SK-N-SH (cell line): ENCODE results near the gene COMMD8. TPM values are rescaled to one million over a fixed set of nuclear protein-coding genes. Genes with fewer than 3 reads are reported as not detected.

Source experiments
- CTCF ChIA-PET: fragments of 300-600, 350-600 bp; formaldehyde crosslinking; extraction: SDS; loops from one replicate; lab custom pipeline; 2021; lab: Yijun Ruan, JAX
- POLR2A ChIA-PET: fragments of 350-600 bp; sonication (Branson Sonifier 250); formaldehyde crosslinking; extraction: SDS; loops from one replicate; lab custom pipeline; 2020; ENCODE audit warnings: antibody characterized with exemption, inconsistent platforms; lab: Yijun Ruan, JAX
- DNase-seq: peaks from one replicate; pipeline ENCODE4 v3.0.0; 2012
- H2AFZ ChIP-seq: fragments of 200-600 bp; sonication (generic); 2 replicates; pipeline ENCODE4 v1.8.1; 2016; ENCODE audit warnings: antibody characterized with exemption, mild to moderate bottlenecking, low read depth
- H3F3A ChIP-seq: fragments of 200-600 bp; sonication (generic); replicated peaks from 2 replicates; pipeline ENCODE3; 2016; ENCODE audit warnings: antibody characterized with exemption, mild to moderate bottlenecking; ENCODE audit not compliant: insufficient read depth
- H3K27ac ChIP-seq, 2 experiments: fragments of 200-500 bp in 1 of 2; fragments of 200-600 bp in 1 of 2; sonication (Bioruptor generic) in 1 of 2; sonication (generic), shearing (Covaris generic) in 1 of 2; 2 replicates each; pipeline versions ENCODE4 v1.5.1 to v1.6.1; 2014 to 2016; ENCODE audit warnings: low read depth in 2 of 2, inconsistent platforms in 1 of 2, low read length in 1 of 2, mild to moderate bottlenecking in 1 of 2, mixed read lengths in 1 of 2
- H3K27me3 ChIP-seq: fragments of 200-600 bp; sonication (generic), shearing (Covaris generic); 2 replicates; pipeline ENCODE4 v1.6.1; 2016; ENCODE audit warnings: mixed run types; ENCODE audit not compliant: insufficient read depth
- H3K36me3 ChIP-seq, 2 experiments: fragments of 200-500 bp in 1 of 2; fragments of 200-600 bp in 1 of 2; sonication (Bioruptor generic) in 1 of 2; sonication (generic) in 1 of 2; replicated peaks in 1 of 2; 2 replicates each; pipeline versions ENCODE3 to v1.5.1; 2014 to 2016; ENCODE audit warnings: low read length in 1 of 2, mild to moderate bottlenecking in 1 of 2; ENCODE audit not compliant: insufficient read depth in 2 of 2, control insufficient read depth in 1 of 2
- H3K4me1 ChIP-seq, 2 experiments: fragments of 200-500 bp in 1 of 2; fragments of 200-600 bp in 1 of 2; sonication (Bioruptor generic) in 1 of 2; sonication (generic), shearing (Covaris generic) in 1 of 2; 2 replicates each; pipeline versions ENCODE4 v1.5.1 to v1.6.1; 2014 to 2016; ENCODE audit warnings: low read depth in 1 of 2, low read length in 1 of 2, mixed run types in 1 of 2; ENCODE audit not compliant: insufficient read depth in 2 of 2, control insufficient read depth in 1 of 2
- H3K4me2 ChIP-seq: fragments of 200-600 bp; sonication (generic), shearing (Covaris generic); 2 replicates; pipeline ENCODE4 v1.6.1; 2017; ENCODE audit warnings: mixed run types
- H3K4me3 ChIP-seq, 2 experiments: fragments of 200-500 bp in 1 of 2; fragments of 200-600 bp in 1 of 2; sonication (Bioruptor generic) in 1 of 2; sonication (generic), shearing (Covaris generic) in 1 of 2; 2 replicates each; pipeline versions ENCODE4 v1.5.1 to v1.8.1; 2014 to 2016; ENCODE audit warnings: low read depth in 2 of 2, inconsistent platforms in 1 of 2, low read length in 1 of 2, mild to moderate bottlenecking in 1 of 2, mixed read lengths in 1 of 2, moderate library complexity in 1 of 2
- H3K79me2 ChIP-seq: fragments of 200-600 bp; sonication (generic); 2 replicates; pipeline ENCODE4 v1.8.1; 2017; ENCODE audit warnings: mild to moderate bottlenecking; ENCODE audit not compliant: insufficient read depth
- H3K9ac ChIP-seq: fragments of 200-600 bp; sonication (generic); 2 replicates; pipeline ENCODE4 v1.6.1; 2017; ENCODE audit warnings: mixed run types
- H3K9me2 ChIP-seq: fragments of 200-600 bp; sonication (generic); 2 replicates; pipeline ENCODE4 v1.6.1; 2017; ENCODE audit warnings: mixed run types
- H3K9me3 ChIP-seq: fragments of 200-600 bp; sonication (generic); 2 replicates; pipeline ENCODE4 v1.6.1; 2017; ENCODE audit warnings: mixed run types, mild to moderate bottlenecking, moderate library complexity
- H4K20me1 ChIP-seq: fragments of 200-600 bp; sonication (generic); 2 replicates; pipeline ENCODE4 v1.6.1; 2017; ENCODE audit warnings: mild to moderate bottlenecking, mixed run types; ENCODE audit not compliant: insufficient read depth
- CTCF ChIP-seq: fragments of 200-600 bp; sonication (generic); IDR thresholded peaks from 2 replicates; pipeline ENCODE4 v1.6.1; 2017; ENCODE audit warnings: antibody characterized with exemption, mild to moderate bottlenecking, moderate library complexity
- ELF1 ChIP-seq: IDR thresholded peaks from 2 replicates; pipeline ENCODE4 v1.4.0; 2012
- FOXJ3 ChIP-seq: sonication (generic); formaldehyde crosslinking; IDR thresholded peaks from 2 replicates; pipeline ENCODE4 v1.5.1; 2020; ENCODE audit warnings: mild to moderate bottlenecking, missing genetic modification reagents
- FOXM1 ChIP-seq: IDR thresholded peaks from 2 replicates; pipeline ENCODE4 v1.4.0; 2012; ENCODE audit warnings: low read depth, mild to moderate bottlenecking
- GATA2 ChIP-seq: sonication (generic); formaldehyde crosslinking; IDR thresholded peaks from 2 replicates; pipeline ENCODE4 v1.5.0; 2020; ENCODE audit warnings: mild to moderate bottlenecking, missing genetic modification reagents
- IRF3 ChIP-seq: fragments of 150-350 bp; IDR thresholded peaks from 2 replicates; pipeline ENCODE4 v1.6.1; 2016; ENCODE audit warnings: mild to moderate bottlenecking, low read depth, low read length
- JUND ChIP-seq: IDR thresholded peaks from 2 replicates; pipeline ENCODE4 v1.4.0; 2012
- POLR2AphosphoS5 ChIP-seq: IDR thresholded peaks from 2 replicates; pipeline ENCODE4 v1.6.1; 2012; ENCODE audit warnings: low read depth, low read length
- RAD21 ChIP-seq: IDR thresholded peaks from 2 replicates; pipeline ENCODE4 v1.6.1; 2012; ENCODE audit warnings: mild to moderate bottlenecking, low read length
- RCOR1 ChIP-seq: fragments of 150-350 bp; IDR thresholded peaks from 2 replicates; pipeline ENCODE4 v1.6.1; 2017; ENCODE audit warnings: antibody characterized with exemption, low read length
- RFX5 ChIP-seq: IDR thresholded peaks from 2 replicates; pipeline ENCODE4 v1.6.1; 2012; ENCODE audit warnings: mild to moderate bottlenecking, improper control_type of control experiment, low read length
- RXRA ChIP-seq: IDR thresholded peaks from 2 replicates; pipeline ENCODE4 v1.4.0; 2012; ENCODE audit warnings: low read depth, mild to moderate bottlenecking, borderline replicate concordance
- SMC3 ChIP-seq: IDR thresholded peaks from 2 replicates; pipeline ENCODE4 v1.6.1; 2012; ENCODE audit warnings: low read depth, low read length, improper control_type of control experiment
- TCF12 ChIP-seq: IDR thresholded peaks from 2 replicates; pipeline ENCODE4 v1.4.0; 2012
- USF1 ChIP-seq: IDR thresholded peaks from 2 replicates; pipeline ENCODE4 v1.4.0; 2012; ENCODE audit warnings: low read depth, borderline replicate concordance
- USF2 ChIP-seq: fragments of 150-350 bp; IDR thresholded peaks from 2 replicates; pipeline ENCODE4 v1.6.1; 2017; ENCODE audit warnings: antibody characterized with exemption, low read length, low read depth, borderline replicate concordance
- ZBTB33 ChIP-seq: IDR thresholded peaks from 2 replicates; pipeline ENCODE4 v1.4.0; 2012; ENCODE audit warnings: low read depth, borderline replicate concordance
- WGBS: methylation state at CpG from one replicate; pipeline ENCODE4 v1.1.6; 2017; ENCODE audit warnings: low lambda C conversion rate; 5-methylcytosine and 5-hydroxymethylcytosine counted together
- polyA plus RNA-seq, 3 experiments: library from polyadenylated mRNA; depleted of rRNA; stranded (reverse); fragments of >200 nt; gene quantifications; 2 replicates each; pipeline ENCODE4 v1.2.3, GENCODE V29; 2012

COMMD8 gene
- polyA plus RNA-seq, 1 of the 3 experiments (the other 2 are of a cell fraction) = 7.0 TPM

- POLR2A ChIA-PET = no interaction called here
- TF ChIP-seq USF1 (no peak), SMC3 (no peak), RFX5 (no peak), ZBTB33 (no peak), CTCF (no peak), USF2 (no peak), TCF12 (no peak), JUND (no peak), RAD21 (no peak), ELF1 (no peak), FOXJ3 (CRISPR knock-in tag) (no peak), IRF3 (no peak), RXRA (no peak), FOXM1 (no peak), RCOR1 (no peak), GATA2 (CRISPR knock-in tag) (no peak), POLR2AphosphoS5 (no peak)
- H3K4me1 ChIP-seq = peaks cover 0 to 8% of the 10 kb centered on the region in 2 experiments; a peak in 1 of 4 replicates
- no peak overlapping the region for H3K9ac ChIP-seq
- H3F3A ChIP-seq = no peaks in the 10 kb centered on the region
- H3K27ac ChIP-seq = no peak overlapping the region
- H3K4me3 ChIP-seq = no peak overlapping the region
- H3K79me2 ChIP-seq = peaks cover 5% of the 10 kb centered on the region
- CTCF ChIA-PET = interaction anchor here (0.6 to 2.2 kb wide), 2 partner anchors 9 to 182 kb away, joined by 4 to 5 read pairs; no protein-coding TSS in a partner anchor
- no peak for DNase-seq
- no peaks in the 10 kb centered on the region for H3K27me3 ChIP-seq
- no peaks in the 10 kb centered on the region for H4K20me1 ChIP-seq
- peaks cover 5 to 7% of the 10 kb centered on the region in 2 experiments for H3K36me3 ChIP-seq
- no peak overlapping the region for H3K4me2 ChIP-seq
- no peaks in the 10 kb centered on the region for H3K9me2 ChIP-seq
- 93% methylated on average over 6 of the region's 6 CpGs for WGBS
- H2AFZ ChIP-seq = no peak overlapping the region
- H3K9me3 ChIP-seq = no peaks in the 10 kb centered on the region
Measured at GRCh38 chr4:47498899-47499298, 35.4 kb upstream of the COMMD8 start.
